ENCODE data around the gene NFIX.

NFIX gene

GRCh38 chr19:13129384-13129783 is 134.1 kb downstream of the NFIX start:
- no peaks in the 10 kb centered on the region for H3K4me1 ChIP-seq (ENCODE audit: control insufficient read depth, low read depth, low read length)
- no peak overlapping the region for H2BK5ac ChIP-seq (ENCODE audit: low read length)
- no peak for DNase-seq
- no peak overlapping the region for H3K27ac ChIP-seq (ENCODE audit: low read depth, low read length)
- H3K56ac ChIP-seq (ENCODE audit: low read length), result no peak overlapping the region
- H2AK5ac ChIP-seq (ENCODE audit: low read length), result no peak overlapping the region
- no peak overlapping the region for H3K9ac ChIP-seq (ENCODE audit: low read length)
- peaks cover 69% of the 10 kb centered on the region for H3K79me2 ChIP-seq (ENCODE audit: control insufficient read depth, insufficient read depth, low read length)
- H2BK15ac ChIP-seq (replicated peaks; ENCODE audit: low read depth), result no peak overlapping the region
- H3K18ac ChIP-seq (ENCODE audit: low read length), result no peak overlapping the region
- no peak overlapping the region for H3K4me2 ChIP-seq (ENCODE audit: low read length)
- H3K4me3 ChIP-seq (ENCODE audit: low read length), result no peak overlapping the region
- no peak overlapping the region for H3K4ac ChIP-seq (ENCODE audit: low read depth, low read length)
- WGBS (ENCODE audit: extremely low coverage, insufficient coverage, low lambda C conversion rate), result no CpG with 5 or more reads among the region's 9 CpGs
- H3K79me1 ChIP-seq (ENCODE audit: low read length), result peaks cover 38% of the 10 kb centered on the region
- H3K36me3 ChIP-seq (ENCODE audit: control insufficient read depth, insufficient read depth, low read length), result peaks cover 2% of the 10 kb centered on the region
- no peak overlapping the region for H3K23ac ChIP-seq (ENCODE audit: low read length)
- H3K27me3 ChIP-seq (ENCODE audit: insufficient read depth, low read length, poor library complexity), result no peaks in the 10 kb centered on the region
- H4K5ac ChIP-seq (ENCODE audit: low read length), result no peak overlapping the region
- H4K8ac ChIP-seq (ENCODE audit: low read depth, low read length), result no peak overlapping the region
- no peak overlapping the region for H2BK120ac ChIP-seq (ENCODE audit: low read depth, low read length)

GRCh38 chr19:13130886-13131490 is 135.7 kb downstream of the NFIX start:
- no peak overlapping the region for H3K9ac ChIP-seq (ENCODE audit: low read length)
- H3K18ac ChIP-seq (ENCODE audit: low read length), result no peak overlapping the region
- no peak overlapping the region for H2BK5ac ChIP-seq (ENCODE audit: low read length)
- DNase-seq, result no peak
- H4K5ac ChIP-seq (ENCODE audit: low read length), result no peak overlapping the region
- H3K27me3 ChIP-seq (ENCODE audit: insufficient read depth, low read length, poor library complexity), result no peaks in the 10 kb centered on the region
- no peak overlapping the region for H4K8ac ChIP-seq (ENCODE audit: low read depth, low read length)
- no peak overlapping the region for H3K56ac ChIP-seq (ENCODE audit: low read length)
- no peak overlapping the region for H3K23ac ChIP-seq (ENCODE audit: low read length)
- H3K4ac ChIP-seq (ENCODE audit: low read depth, low read length), result no peak overlapping the region
- H3K36me3 ChIP-seq (ENCODE audit: control insufficient read depth, insufficient read depth, low read length), result peaks cover 8% of the 10 kb centered on the region
- H3K79me1 ChIP-seq (ENCODE audit: low read length), result peaks cover 37% of the 10 kb centered on the region
- H3K4me1 ChIP-seq (ENCODE audit: control insufficient read depth, low read depth, low read length), result no peaks in the 10 kb centered on the region
- no peak overlapping the region for H2AK5ac ChIP-seq (ENCODE audit: low read length)
- no peak overlapping the region for H3K27ac ChIP-seq (ENCODE audit: low read depth, low read length)
- no peak overlapping the region for H3K4me2 ChIP-seq (ENCODE audit: low read length)
- no peak overlapping the region for H2BK15ac ChIP-seq (replicated peaks; ENCODE audit: low read depth)
- no peak overlapping the region for H2BK120ac ChIP-seq (ENCODE audit: low read depth, low read length)
- peaks cover 65% of the 10 kb centered on the region for H3K79me2 ChIP-seq (ENCODE audit: control insufficient read depth, insufficient read depth, low read length)
- no CpG with 5 or more reads among the region's 3 CpGs for WGBS (ENCODE audit: extremely low coverage, insufficient coverage, low lambda C conversion rate)
- no peak overlapping the region for H3K4me3 ChIP-seq (ENCODE audit: low read length)

GRCh38 chr19:13132471-13133180 is 137.4 kb downstream of the NFIX start:
- peaks cover 19% of the 10 kb centered on the region for H3K36me3 ChIP-seq (ENCODE audit: control insufficient read depth, insufficient read depth, low read length)
- no peak for DNase-seq

GRCh38 chr19:13133241-13133870 is 138.1 kb downstream of the NFIX start:
- H3K18ac ChIP-seq (ENCODE audit: low read length), result no peak overlapping the region
- H3K9ac ChIP-seq (ENCODE audit: low read length), result no peak overlapping the region
- H3K56ac ChIP-seq (ENCODE audit: low read length), result no peak overlapping the region
- H2BK15ac ChIP-seq (replicated peaks; ENCODE audit: low read depth), result no peak overlapping the region
- no peak overlapping the region for H3K27ac ChIP-seq (ENCODE audit: low read depth, low read length)
- H4K5ac ChIP-seq (ENCODE audit: low read length), result no peak overlapping the region
- no peak overlapping the region for H4K8ac ChIP-seq (ENCODE audit: low read depth, low read length)
- no peak for DNase-seq
- H3K36me3 ChIP-seq (ENCODE audit: control insufficient read depth, insufficient read depth, low read length), result peaks cover 24% of the 10 kb centered on the region
- no peak overlapping the region for H3K4ac ChIP-seq (ENCODE audit: low read depth, low read length)
- no peak overlapping the region for H3K4me3 ChIP-seq (ENCODE audit: low read length)
- H2AK5ac ChIP-seq (ENCODE audit: low read length), result no peak overlapping the region
- H3K27me3 ChIP-seq (ENCODE audit: insufficient read depth, low read length, poor library complexity), result no peaks in the 10 kb centered on the region
- no peak overlapping the region for H2BK120ac ChIP-seq (ENCODE audit: low read depth, low read length)
- H3K79me2 ChIP-seq (ENCODE audit: control insufficient read depth, insufficient read depth, low read length), result peaks cover 46% of the 10 kb centered on the region
- peaks cover 30% of the 10 kb centered on the region for H3K79me1 ChIP-seq (ENCODE audit: low read length)
- H3K23ac ChIP-seq (ENCODE audit: low read length), result no peak overlapping the region
- H3K4me2 ChIP-seq (ENCODE audit: low read length), result no peak overlapping the region
- no CpG with 5 or more reads among the region's 12 CpGs for WGBS (ENCODE audit: extremely low coverage, insufficient coverage, low lambda C conversion rate)
- no peaks in the 10 kb centered on the region for H3K4me1 ChIP-seq (ENCODE audit: control insufficient read depth, low read depth, low read length)
- no peak overlapping the region for H2BK5ac ChIP-seq (ENCODE audit: low read length)

More at GRCh38 chr19:13132471-13133180, 137.4 kb downstream of the NFIX start:
- no peaks in the 10 kb centered on the region for H3K4me1 ChIP-seq (ENCODE audit: control insufficient read depth, low read depth, low read length)
- H2BK120ac ChIP-seq (ENCODE audit: low read depth, low read length), result no peak overlapping the region
- H3K27me3 ChIP-seq (ENCODE audit: insufficient read depth, low read length, poor library complexity), result no peaks in the 10 kb centered on the region
- no peak overlapping the region for H2AK5ac ChIP-seq (ENCODE audit: low read length)
- no peak overlapping the region for H4K5ac ChIP-seq (ENCODE audit: low read length)
- no peak overlapping the region for H3K4ac ChIP-seq (ENCODE audit: low read depth, low read length)
- H3K4me2 ChIP-seq (ENCODE audit: low read length), result no peak overlapping the region
- no peak overlapping the region for H3K18ac ChIP-seq (ENCODE audit: low read length)
- WGBS (ENCODE audit: extremely low coverage, insufficient coverage, low lambda C conversion rate), result no CpG with 5 or more reads among the region's 8 CpGs
- H2BK15ac ChIP-seq (replicated peaks; ENCODE audit: low read depth), result no peak overlapping the region
- H3K79me1 ChIP-seq (ENCODE audit: low read length), result peaks cover 31% of the 10 kb centered on the region
- H3K4me3 ChIP-seq (ENCODE audit: low read length), result no peak overlapping the region
- H3K27ac ChIP-seq (ENCODE audit: low read depth, low read length), result no peak overlapping the region
- H4K8ac ChIP-seq (ENCODE audit: low read depth, low read length), result no peak overlapping the region
- H3K9ac ChIP-seq (ENCODE audit: low read length), result no peak overlapping the region
- no peak overlapping the region for H3K56ac ChIP-seq (ENCODE audit: low read length)
- peaks cover 53% of the 10 kb centered on the region for H3K79me2 ChIP-seq (ENCODE audit: control insufficient read depth, insufficient read depth, low read length)
- no peak overlapping the region for H3K23ac ChIP-seq (ENCODE audit: low read length)
- H2BK5ac ChIP-seq (ENCODE audit: low read length), result no peak overlapping the region

- peaks cover 22% of the 10 kb centered on the region for H3K79me1 ChIP-seq (ENCODE audit: low read length)
- H2AK5ac ChIP-seq (ENCODE audit: low read length), result no peak overlapping the region
- H3K4me3 ChIP-seq (ENCODE audit: low read length), result no peak overlapping the region
- no peak overlapping the region for H2BK5ac ChIP-seq (ENCODE audit: low read length)
- WGBS (ENCODE audit: extremely low coverage, insufficient coverage, low lambda C conversion rate), result no CpG with 5 or more reads among the region's 3 CpGs
- H4K5ac ChIP-seq (ENCODE audit: low read length), result no peak overlapping the region
- no peak overlapping the region for H4K8ac ChIP-seq (ENCODE audit: low read depth, low read length)
- DNase-seq, result no peak
- no peak overlapping the region for H2BK120ac ChIP-seq (ENCODE audit: low read depth, low read length)
- no peak overlapping the region for H3K18ac ChIP-seq (ENCODE audit: low read length)
- no peaks in the 10 kb centered on the region for H3K27me3 ChIP-seq (ENCODE audit: insufficient read depth, low read length, poor library complexity)
- no peak overlapping the region for H2BK15ac ChIP-seq (replicated peaks; ENCODE audit: low read depth)
- no peak overlapping the region for H3K23ac ChIP-seq (ENCODE audit: low read length)
- no peak overlapping the region for H3K9ac ChIP-seq (ENCODE audit: low read length)
- no peak overlapping the region for H3K4me2 ChIP-seq (ENCODE audit: low read length)
- H3K4ac ChIP-seq (ENCODE audit: low read depth, low read length), result no peak overlapping the region
- H3K27ac ChIP-seq (ENCODE audit: low read depth, low read length), result no peak overlapping the region
- H3K79me2 ChIP-seq (ENCODE audit: control insufficient read depth, insufficient read depth, low read length), result peaks cover 34% of the 10 kb centered on the region
- H3K56ac ChIP-seq (ENCODE audit: low read length), result no peak overlapping the region
- H3K36me3 ChIP-seq (ENCODE audit: control insufficient read depth, insufficient read depth, low read length), result peaks cover 26% of the 10 kb centered on the region
- no peaks in the 10 kb centered on the region for H3K4me1 ChIP-seq (ENCODE audit: control insufficient read depth, low read depth, low read length)
These were observed 139.4 kb downstream of the NFIX start for GRCh38 chr19:13134626-13135025.
